ENCODE measurements around the gene ATP11A.

Gene ATP11A

GRCh38 chr13:112689303-112690245, at the start of gene ATP11A:
TSS of gene ATP11A (plus strand) at chr13:112690038. CDS start at chr13:112690417, 379 bp downstream.
- DNase-seq: peak; percentile 91

DNA sequence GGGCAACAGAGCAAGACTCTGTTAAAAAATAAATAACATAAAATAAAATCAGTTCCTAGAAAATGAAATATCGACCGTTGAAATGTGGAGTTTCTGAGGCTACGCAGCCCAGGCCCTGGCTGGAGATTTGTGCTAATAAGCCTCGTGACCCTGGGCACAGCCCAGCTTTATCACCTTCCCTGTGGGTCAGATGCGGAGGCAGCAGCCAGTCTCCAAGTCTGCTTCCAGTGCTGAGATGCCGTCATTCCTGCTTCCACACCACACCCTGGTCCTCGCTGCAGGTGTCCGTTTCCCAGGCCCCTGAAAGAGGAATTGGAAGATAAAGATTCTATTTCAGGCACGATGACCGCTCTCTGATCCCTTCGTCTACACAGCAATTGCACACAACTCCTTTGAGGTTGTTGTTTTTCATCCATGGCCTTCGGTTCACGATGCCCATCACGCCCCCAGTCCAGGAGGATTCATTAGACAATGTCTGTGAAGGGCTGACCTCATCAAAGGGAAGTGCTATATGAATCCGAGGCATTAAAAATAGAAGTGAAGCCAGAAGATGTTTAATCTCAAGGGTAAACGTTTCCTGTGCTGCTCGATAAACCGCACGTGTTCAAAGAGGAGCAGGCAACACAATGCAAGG, 48.3 kb upstream of the ATP11A start:
- no peak for DNase-seq

DNA sequence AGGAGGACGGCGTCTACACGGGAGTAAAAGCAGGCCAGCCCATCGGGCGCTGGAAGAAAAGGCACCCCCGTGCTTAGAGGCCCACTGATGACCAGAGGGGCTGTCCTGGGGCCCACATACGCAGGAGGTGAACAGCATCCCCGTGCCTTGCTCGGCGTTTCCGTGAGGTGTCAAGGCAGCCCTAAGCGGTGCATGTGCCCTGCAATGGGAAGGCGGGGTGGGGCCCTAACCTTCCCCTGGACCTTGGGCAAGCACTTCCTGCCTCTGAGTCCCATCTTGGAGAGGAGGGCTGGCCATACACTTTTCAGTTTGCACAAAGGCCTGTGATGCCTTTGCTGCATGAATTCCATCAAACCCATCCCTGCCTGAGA, 47.8 kb upstream of the ATP11A start:
- no peak for DNase-seq

DNA sequence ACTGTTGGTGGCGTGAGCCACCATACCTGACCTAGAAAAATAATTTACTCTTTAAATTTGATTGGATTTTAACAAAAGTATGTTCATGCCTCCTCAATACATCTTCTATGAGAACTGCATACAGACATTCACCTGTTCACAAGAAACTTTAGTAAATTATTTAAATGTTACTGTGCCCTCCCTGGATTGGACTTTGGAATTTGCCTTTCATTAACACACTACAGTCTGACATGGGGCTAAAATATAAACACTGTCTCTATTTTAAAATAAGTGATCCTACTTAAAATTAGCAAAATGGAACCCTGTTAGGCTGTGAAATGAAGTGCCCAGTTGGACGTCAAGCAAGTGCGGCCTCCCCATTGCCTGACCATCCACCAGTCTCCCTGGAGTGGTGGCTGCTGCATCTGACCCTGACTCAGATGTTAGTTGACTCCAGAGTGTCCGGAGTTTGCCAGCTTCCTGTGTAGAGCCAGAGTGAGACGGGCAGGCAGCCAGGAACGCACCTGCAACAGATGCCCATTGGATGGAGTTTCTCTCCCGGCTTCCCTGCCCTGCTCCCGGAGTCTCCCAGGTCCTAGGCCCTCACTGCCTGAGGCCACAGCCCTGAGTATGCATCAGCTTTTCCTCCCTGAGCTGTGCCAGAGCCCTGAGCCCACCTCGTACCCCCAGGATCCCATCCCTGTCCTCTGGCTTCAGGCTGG, 45.9 kb upstream of the ATP11A start:
- DNase-seq: no peak

DNA sequence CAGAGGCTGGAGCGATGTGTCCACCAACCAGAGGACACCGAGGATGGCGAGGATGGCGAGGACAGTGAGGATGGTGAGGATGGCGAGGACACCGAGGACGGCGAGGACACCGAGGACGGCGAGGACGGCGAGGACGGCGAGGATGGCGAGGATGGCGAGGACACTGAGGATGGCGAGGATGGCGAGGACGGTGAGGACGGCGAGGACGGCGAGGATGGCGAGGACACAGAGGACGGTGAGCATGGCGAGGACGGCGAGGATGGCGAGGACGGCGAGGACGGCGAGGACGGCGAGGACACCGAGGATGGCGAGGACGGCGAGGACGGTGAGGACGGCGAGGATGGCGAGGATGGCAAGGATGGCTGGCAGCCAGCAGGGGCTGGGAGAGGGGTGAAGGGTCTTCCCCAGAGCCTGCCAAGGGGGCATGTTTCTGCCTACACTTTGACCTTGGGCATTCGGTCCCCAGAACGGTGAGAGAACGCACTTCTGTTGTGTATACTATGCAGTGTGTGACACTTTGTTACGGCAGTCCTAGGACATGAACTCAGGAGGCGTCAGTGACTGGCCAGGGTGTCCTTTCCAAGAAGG, 44.4 kb upstream of the ATP11A start:
- DNase-seq: no peak

DNA sequence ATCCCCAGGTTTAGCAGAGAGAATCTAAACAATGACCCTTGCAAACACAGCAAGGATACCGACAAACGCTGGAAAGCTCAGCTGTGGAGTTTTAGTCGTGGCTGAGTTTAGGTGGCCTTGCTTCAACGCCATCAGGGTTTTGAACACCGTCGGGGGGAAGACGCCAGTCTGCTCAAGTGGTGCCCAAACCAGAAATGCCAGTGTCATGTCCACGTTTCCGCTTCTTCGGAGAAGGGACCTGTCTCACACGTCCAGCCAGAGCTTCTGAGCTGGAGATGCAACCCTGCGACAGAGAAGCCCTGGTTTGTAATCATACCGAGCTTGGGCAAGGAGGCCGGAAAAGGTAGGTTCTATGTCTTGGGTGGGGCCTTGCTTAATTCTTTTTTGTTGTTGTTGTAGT, 42.6 kb upstream of the ATP11A start:
- no peak for DNase-seq

- no peak for DNase-seq
Measured at GRCh38 chr13:112648101-112648500, 41.7 kb upstream of the ATP11A start.

DNA sequence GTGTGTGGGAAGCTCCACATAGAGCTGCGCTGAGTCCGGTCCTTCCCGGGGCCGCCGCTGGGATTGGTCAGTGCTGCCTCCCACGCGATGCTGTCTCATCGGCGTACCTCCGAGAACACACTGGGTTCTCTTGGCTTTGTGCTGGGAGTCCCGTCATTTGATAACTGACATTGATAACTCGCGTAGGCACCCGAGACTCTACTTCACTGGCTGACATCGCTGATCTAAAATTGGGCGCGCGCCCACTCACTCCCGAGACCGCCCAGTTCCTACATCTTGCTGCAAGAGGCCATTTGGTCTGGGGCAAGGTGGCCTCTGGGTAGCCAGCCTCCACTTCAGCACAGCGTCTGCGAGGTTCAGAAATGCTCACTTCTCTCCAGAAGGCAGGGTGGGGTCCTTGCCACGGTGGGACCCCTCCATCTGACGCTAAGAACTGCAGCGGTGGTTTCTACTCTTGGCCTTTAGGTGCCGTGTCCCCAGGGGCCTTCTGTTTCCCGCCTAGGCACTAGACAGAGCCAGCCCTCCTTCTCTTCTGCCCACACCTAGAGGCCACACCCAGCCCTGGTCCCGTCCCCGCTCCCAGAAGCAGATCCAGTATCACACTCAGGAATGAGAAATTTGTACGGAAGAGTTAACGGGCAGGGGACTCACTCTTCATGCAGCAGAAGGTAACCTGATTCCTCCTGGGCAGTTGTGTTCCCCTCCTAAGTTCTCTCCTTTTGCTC, 40.7 kb upstream of the ATP11A start:
- no peak for DNase-seq

- DNase-seq: no peak
Measured at GRCh38 chr13:112651311-112651710, 38.5 kb upstream of the ATP11A start.

DNA sequence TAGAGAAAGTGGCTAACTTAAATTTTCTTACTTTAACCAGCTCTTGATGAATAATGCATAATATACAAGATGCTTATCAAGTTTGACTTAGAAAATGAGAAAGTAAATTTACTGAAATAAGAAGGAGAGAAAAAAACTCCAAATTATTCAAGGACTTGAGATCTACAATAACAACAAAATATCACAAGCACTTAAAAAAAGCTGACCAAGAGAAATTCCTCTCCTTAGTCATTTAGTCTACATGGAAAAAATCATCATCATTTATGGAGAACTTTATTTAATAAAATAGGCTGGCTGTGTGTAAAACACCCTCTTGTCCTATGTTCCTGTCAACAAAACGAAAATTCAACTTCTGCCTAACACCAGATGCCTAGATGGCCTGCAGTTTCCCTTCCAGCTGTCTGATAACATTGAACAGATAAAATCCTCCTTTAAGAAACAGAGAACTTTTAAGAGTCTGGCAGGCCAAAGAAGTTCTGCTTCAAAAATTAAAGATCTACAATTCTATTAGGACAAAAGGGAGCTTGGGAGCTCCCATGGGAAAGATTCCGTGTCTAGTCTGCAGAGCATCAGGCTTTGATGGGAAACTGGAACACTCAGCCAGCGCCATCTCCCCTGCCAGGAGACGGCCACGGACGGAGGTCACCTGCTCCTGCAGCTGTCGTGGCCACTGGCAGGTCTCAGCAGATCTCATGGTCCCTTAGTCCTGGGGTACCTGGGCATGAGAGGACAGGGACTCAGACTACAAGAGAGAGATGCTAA, 37.9 kb upstream of the ATP11A start:
- DNase-seq: no peak

- DNase-seq: no peak
Measured at GRCh38 chr13:112652512-112653070, 37.2 kb upstream of the ATP11A start.

DNA sequence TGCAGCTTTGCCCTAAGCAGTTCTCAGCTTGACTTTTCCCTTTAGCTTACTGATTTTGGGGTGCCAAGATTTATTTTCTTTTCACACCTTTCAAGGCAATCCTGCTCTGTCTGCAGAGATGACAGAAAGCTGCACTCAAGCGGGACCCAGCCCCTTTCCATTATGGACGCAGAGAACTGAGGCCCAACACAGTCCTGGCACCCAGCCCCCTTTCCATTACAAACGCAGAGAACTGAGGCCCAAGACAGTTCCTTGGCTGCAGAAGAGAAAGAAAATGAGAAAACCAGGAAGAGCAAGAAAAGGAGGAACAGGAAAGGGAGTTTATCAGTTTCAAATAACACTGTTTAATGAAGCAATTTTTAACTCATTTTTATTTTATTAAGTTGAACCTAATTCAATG, 36.8 kb upstream of the ATP11A start:
- DNase-seq: no peak

DNA sequence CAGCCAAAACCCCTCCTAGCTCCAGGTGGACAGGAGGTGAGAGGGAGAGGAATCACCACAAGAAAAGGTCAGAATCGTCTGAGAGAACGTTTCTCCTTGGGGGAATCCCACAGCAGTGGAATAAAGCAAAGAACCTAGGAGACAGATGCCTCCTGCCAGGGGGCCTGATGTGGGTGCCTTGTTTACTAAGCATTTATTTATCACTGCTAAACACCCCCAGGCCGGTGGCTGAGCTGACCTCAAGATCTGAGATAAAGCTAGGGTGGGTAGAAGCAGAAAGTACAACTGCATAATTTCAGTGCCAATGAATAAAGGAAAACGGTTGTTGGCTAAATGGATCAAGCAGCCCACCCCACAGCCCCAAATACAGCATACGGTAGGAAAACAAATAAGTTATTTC, 33.9 kb upstream of the ATP11A start:
- no peak for DNase-seq

DNA sequence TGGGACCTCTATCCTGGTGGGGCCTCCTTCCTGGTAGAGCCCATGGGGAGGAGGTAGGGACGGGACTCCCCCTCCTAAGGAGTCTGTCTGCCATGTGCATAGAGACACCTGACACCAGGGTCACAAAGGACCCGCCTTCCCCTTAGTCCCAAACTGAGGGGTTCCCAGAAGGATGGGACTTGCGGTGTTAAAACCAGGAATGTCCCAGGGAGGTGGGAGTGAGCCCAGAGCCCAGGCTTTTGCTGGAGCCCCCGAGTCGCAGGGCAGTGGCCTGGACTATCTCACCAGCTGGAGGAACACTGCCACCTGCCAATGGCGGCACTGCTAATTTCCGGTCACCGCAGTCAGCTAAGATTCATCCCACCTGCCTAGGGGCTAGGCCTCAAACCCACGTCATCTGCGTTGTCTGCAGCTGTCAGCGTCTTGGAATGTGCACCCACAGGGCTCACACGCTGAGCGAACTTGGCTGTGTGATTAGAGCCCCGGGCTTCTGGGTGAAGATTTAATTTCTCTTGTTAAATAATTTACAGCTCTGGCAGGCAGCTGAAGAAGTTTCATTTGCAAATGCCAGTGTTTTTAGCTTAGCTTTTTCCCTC, 31.9 kb upstream of the ATP11A start:
- peak; percentile 69 for DNase-seq

- no peak for DNase-seq
Measured at GRCh38 chr13:112658808-112659207, 31.0 kb upstream of the ATP11A start.

- DNase-seq: no peak
Measured at GRCh38 chr13:112661291-112661690, 28.5 kb upstream of the ATP11A start.

DNA sequence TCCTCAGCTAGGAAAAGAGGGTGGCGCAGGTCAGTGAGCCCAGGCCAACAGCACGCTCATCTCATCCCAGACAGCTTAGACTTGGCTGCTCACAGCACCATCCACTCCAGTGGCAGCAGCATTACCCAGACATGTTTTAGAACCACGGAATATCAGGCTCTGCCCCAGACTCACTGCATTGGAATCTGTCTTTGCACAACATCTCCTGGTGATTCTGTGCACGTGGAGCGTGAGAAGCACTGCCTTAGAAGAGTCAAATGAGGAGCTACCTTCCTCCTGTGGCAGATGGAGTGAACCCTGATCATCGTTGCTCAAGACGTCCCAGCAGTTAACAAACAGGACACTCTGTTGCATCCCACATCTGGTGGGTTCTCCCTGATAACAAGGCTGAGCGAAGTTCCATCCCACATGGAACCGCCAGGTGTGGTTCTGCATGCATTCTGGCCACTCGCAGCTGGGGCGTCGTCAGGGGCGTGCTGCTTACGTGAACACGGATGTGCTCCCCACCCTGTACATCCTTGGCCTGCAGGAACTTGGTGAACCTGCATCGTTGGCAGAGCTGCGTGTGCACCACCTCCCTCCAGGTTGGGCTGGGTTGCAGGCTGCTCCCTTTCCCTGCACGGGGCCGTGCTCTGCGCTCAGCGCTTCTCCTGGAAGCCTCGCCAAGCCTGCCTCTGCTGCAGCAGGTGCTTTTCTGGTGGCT, 25.2 kb upstream of the ATP11A start:
- DNase-seq: peak; percentile 12

DNA sequence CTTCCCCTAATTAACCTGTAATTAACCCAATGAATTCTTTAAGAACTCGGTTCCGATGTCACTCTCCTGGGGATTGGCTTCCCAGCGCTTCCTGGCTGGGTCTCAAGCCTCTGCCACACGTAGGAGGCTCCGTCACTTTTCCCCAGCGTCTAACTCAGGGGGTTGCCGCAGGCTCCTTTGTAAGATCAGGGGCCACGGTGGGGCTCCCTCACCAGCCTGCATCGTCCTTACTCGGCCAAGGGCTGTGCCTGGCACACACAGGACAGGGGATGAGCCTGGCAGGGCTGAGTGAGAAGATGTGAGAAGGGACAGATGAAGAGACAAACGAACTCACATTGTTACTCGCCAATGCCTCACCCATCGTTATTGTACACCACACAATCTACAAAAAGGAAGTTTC, 20.9 kb upstream of the ATP11A start:
- no peak for DNase-seq

DNA sequence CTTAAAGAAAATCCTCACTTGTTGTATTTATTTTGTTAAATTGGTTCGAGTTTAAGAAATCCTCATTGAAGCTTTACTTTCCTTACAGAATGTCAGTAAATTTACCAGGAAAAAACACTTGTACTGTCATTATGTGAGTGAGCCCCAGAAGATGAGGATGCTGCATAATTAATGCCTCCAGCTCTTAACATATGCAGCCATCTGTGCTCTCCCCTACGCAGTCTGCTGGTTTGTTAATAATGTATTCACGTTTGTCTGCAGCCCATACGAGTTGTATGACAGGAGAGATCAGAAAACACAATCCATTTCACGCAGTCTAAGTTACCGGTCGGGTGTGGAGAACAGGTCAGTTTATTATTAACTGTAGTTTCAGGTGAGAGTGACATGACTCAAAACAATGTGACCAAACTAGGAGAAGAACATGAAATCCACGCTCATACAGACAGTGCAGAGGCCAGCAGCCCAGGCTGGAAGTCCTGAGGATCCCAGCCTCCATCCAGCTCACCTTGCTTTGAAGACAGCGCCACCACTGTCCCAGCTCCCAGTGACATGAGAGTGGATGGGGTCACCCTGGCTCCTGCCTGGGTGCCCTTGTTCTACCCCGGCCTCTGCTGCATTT, 19.8 kb upstream of the ATP11A start:
- DNase-seq: no peak

DNA sequence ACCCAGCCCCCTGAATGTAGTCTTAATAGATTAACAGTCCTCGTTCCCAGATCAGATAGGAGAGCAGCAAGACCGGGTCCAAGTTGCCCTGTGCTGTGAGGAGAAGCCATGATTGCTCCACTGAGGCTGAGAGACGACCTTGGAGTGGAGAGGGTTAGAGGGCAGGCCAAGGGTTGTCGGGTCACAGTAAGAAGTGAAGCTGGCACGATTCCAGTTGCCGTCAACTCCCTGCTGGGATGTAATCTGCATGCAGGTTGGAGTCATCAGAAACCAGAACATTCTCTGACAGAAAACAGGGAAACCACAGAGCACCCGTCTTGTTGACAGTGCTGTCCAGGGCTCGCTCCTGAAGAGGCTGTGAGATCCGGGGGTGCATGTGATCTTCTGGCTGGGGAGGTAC, 19.0 kb upstream of the ATP11A start:
- no peak for DNase-seq
